Measurements from ENCODE around the gene DGAT2L6.

Gene DGAT2L6

GRCh38 chrX:70254909-70255308, 77.6 kb downstream of the DGAT2L6 start:
- in situ Hi-C loops (cut with HindIII; ENCODE audit: low pct_ligation_motif_present, low pct_unique_long_range_greater_than_20kb, low sequenced_read_pairs): no loop called here
- no peak for DNase-seq

Measured in ACHN (cell line).